Stimulated activated CD4-positive, alpha-beta T cell treated with anti-CD3 and anti-CD28 coated beads, Interleukin-4, amount 100 ng/mL, for 48 hours (primary cell): Measurements from ENCODE around the gene DMC1.

ENCODE experiments used
- DNase-seq, 2 donors: peaks; one replicate each; pipeline ENCODE4 v3.0.0-alpha.2; 2020; ENCODE audit warnings: low read depth in 2 of 2

Gene DMC1

GRCh38 chr22:38469306-38469781 lies 100.6 kb downstream of the DMC1 start:
- DNase-seq: no peak
